ENCODE results near the gene PLA1A. TPM values are rescaled to one million over a fixed set of nuclear protein-coding genes. Genes with fewer than 3 reads are reported as not detected.
A peak's percentile ranks its signal among the peaks of the same experiment; 100 is the strongest.

Gene PLA1A
- total and polyA plus RNA-seq, 10 of the 15 experiments (the other 5 are each of a cell fraction or from before 2014, with no cell fraction given), result 2.9 to 106 (median 4.8) TPM

GRCh38 chr3:119662604-119663373, 65.1 kb downstream of the PLA1A start (continued):
- TF ChIP-seq ATF2 (IDR thresholded peaks at IDR 0.05; ENCODE audit: low read length), result 0 out of 2 replicates have a peak, but pooled peaks have one; percentile 35
- TF ChIP-seq FOS (IDR thresholded peaks at IDR 0.05; ENCODE audit: borderline replicate concordance, extremely low read depth, insufficient read length), result no peak
- TF ChIP-seq BRCA1 (IDR thresholded peaks at IDR 0.05; ENCODE audit: low read depth, low read length), result no peak
- 0 out of 2 replicates have a peak, but pooled peaks have one; percentile 22 for TF ChIP-seq RUNX3 (IDR thresholded peaks at IDR 0.05; ENCODE audit: low read length)
- no peak for TF ChIP-seq HDGF (IDR thresholded peaks at IDR 0.05)

GRCh38 chr3:119663885-119664284, 66.2 kb downstream of the PLA1A start:
- Histone ChIP-seq H3K4me1 (ENCODE audit: control insufficient read depth, insufficient read depth, low read length) (peaks cover 30% of the 10 kb centered on the region), H4K20me1 (ENCODE audit: control insufficient read depth, insufficient read depth) (no peaks in the 10 kb centered on the region), H3K27ac (ENCODE audit: control insufficient read depth, insufficient read depth) (no peak overlapping the region), H2AFZ (ENCODE audit: control insufficient read depth, low read depth, low read length) (no peak overlapping the region), H3K4me2 (ENCODE audit: control insufficient read depth, insufficient read depth) (no peak overlapping the region), H3K9me3 (replicated peaks; ENCODE audit: control insufficient read depth, insufficient read depth, low read length) (no peaks in the 10 kb centered on the region; the same call in 2 of the 3 replicates), H3K9ac (ENCODE audit: control insufficient read depth, insufficient read depth, low read length) (no peak overlapping the region), H3K36me3 (ENCODE audit: control insufficient read depth in 2 of 2, insufficient read depth in 2 of 2, low read length in 1 of 2) (peaks cover 0 to 7% of the 10 kb centered on the region in 2 experiments; a peak in 1 of 4 replicates), H3K4me3 (no peak overlapping the region), H3K27me3 (replicated peaks in 1 of 2; ENCODE audit: control insufficient read depth in 2 of 2, insufficient read depth in 2 of 2, low read length in 1 of 2) (no peaks in the 10 kb centered on the region), H3K79me2 (ENCODE audit: control insufficient read depth, insufficient read depth, low read length) (no peaks in the 10 kb centered on the region; the same call in 1 of the 2 replicates)
- FAIRE-seq, result no peak
- BruUV-seq (replicated peaks), result no TSS peak
- intact Hi-C loops (cut with micrococcal nuclease; ENCODE audit: unreplicated experiment), result loop anchor here (2.0 kb wide), 1 partner anchor 25 kb away; no protein-coding TSS in a partner anchor
- RAD21 ChIA-PET (ENCODE audit: unreplicated experiment), result interaction anchor here (0.6 to 5.4 kb wide), 15 partner anchors 10 to 439 kb away, joined by 3 to 52 read pairs (median 5); partner anchors contain the start of gene COX17
- TF ChIP-seq SREBF1 (IDR thresholded peaks at IDR 0.05; ENCODE audit: low read length) (no peak), MXI1 (IDR thresholded peaks at IDR 0.05; ENCODE audit: low read depth, low read length) (no peak), NFYB (IDR thresholded peaks at IDR 0.05; ENCODE audit: insufficient read depth, low read depth, low read length) (no peak), SUPT20H (IDR thresholded peaks at IDR 0.05; ENCODE audit: borderline replicate concordance, control insufficient read depth, low read depth, low read length) (no peak), POLR2AphosphoS5 (IDR thresholded peaks at IDR 0.05; ENCODE audit: low read length) (no peak), PML (IDR thresholded peaks at IDR 0.05; ENCODE audit: low read length) (no peak)
- in situ Hi-C loops (cut with MboI), result no loop called here
- SMC1A ChIA-PET (ENCODE audit: uncharacterized antibody, unreplicated experiment), result interaction anchor here (0.7 to 8.0 kb wide), 16 partner anchors 8 to 369 kb away, joined by 3 to 100 read pairs (median 6); partner anchors contain the start of gene COX17
- POLR2A ChIA-PET, result interaction anchor here (0.5 to 4.3 kb wide), 8 partner anchors 9 to 188 kb away, joined by 3 to 25 read pairs (median 4); partner anchors contain the start of gene COX17
- CTCF ChIA-PET, result interaction anchor here (0.7 to 9.5 kb wide), 8 partner anchors 9 to 113 kb away, joined by 3 to 71 read pairs (median 10); partner anchors contain the start of genes COX17 and PLA1A
- 95% methylated on average over 2 of the region's 2 CpGs for WGBS (ENCODE audit: insufficient coverage, insufficient replicate concordance, low lambda C conversion rate, missing lambda C conversion rate)
- DNase-seq (ENCODE audit: low read depth, low spot score), result no peak
- ATAC-seq, result no peak

All from GM12878 (cell line).